ENCODE measurements around the gene AHI1. TPM values are rescaled to one million over a fixed set of nuclear protein-coding genes. Genes with fewer than 3 reads are reported as not detected.

Gene AHI1
- total and polyA plus RNA-seq, 2 of the 13 experiments (the other 11 are each of a cell fraction or from before 2014, with no cell fraction given), result 7.2 to 18.6 TPM

GRCh38 chr6:135438907-135439535 is 58.5 kb downstream of the AHI1 start:
- Histone ChIP-seq H3K27ac (ENCODE audit: extremely low read length, insufficient read depth, low read length) (no peak overlapping the region), H3K27me3 (ENCODE audit: control insufficient read depth in 1 of 2, insufficient read depth in 2 of 2, low read length in 2 of 2) (no peaks in the 10 kb centered on the region), H3K9me3 (ENCODE audit: low read length) (no peaks in the 10 kb centered on the region), H2AFZ (ENCODE audit: low read length) (no peak overlapping the region), H3K9ac (ENCODE audit: insufficient read depth, low read depth, low read length) (no peak overlapping the region), H3K4me3 (replicated peaks in 1 of 3; ENCODE audit: insufficient read depth in 1 of 3, low read depth in 2 of 3, low read length in 3 of 3) (no peak overlapping the region), H3K4me1 (ENCODE audit: insufficient read depth, low read length) (no peaks in the 10 kb centered on the region), H3K79me2 (ENCODE audit: insufficient read depth, low read length) (no peaks in the 10 kb centered on the region), H3K4me2 (ENCODE audit: low read depth, low read length) (no peak overlapping the region), H4K20me1 (ENCODE audit: insufficient read depth, low read length) (no peaks in the 10 kb centered on the region), H3K36me3 (replicated peaks in 1 of 2; ENCODE audit: control insufficient read depth in 1 of 2, insufficient read depth in 2 of 2, low read length in 2 of 2) (peaks cover 1 to 14% of the 10 kb centered on the region in 2 experiments; a peak in 3 of 5 replicates)
- FAIRE-seq (peak; percentile 23), DNase-seq (ENCODE audit: low spot score) (peak; percentile 30), ATAC-seq (peak; percentile 63)
- POLR2A ChIA-PET, result no interaction called here
- no TSS peak for BruUV-seq (replicated peaks)
- intact Hi-C loops (cut with micrococcal nuclease; ENCODE audit: unreplicated experiment) (loop anchor here (1.0 kb wide), 1 partner anchor 294 kb away; no protein-coding TSS in a partner anchor), in situ Hi-C loops (cut with HindIII; ENCODE audit: extremely low pct_ligation_motif_present, low pct_unique_long_range_greater_than_20kb) (no loop called here)
- CTCF ChIA-PET (ENCODE audit: low intra/inter-chr PET ratio, low total read pairs), result interaction anchor here (2.1 kb wide), 1 partner anchor 294 kb away, joined by 15 read pairs; no protein-coding TSS in a partner anchor
- WGBS (ENCODE audit: low lambda C conversion rate), result 83% methylated on average over 3 of the region's 3 CpGs
- TF ChIP-seq HOXA5 (CRISPR knock-in tag; IDR thresholded peaks at IDR 0.05), result no peak
- no peak for TF ChIP-seq ZNF816 (CRISPR knock-in tag; IDR thresholded peaks at IDR 0.05; ENCODE audit: borderline replicate concordance)
- TF ChIP-seq SATB2 (CRISPR knock-in tag; IDR thresholded peaks at IDR 0.05), result no peak
- TF ChIP-seq CBX1 (IDR thresholded peaks at IDR 0.05; ENCODE audit: low read depth), result no peak
- TF ChIP-seq ZNF350 (CRISPR knock-in tag; IDR thresholded peaks at IDR 0.05; ENCODE audit: borderline replicate concordance, low read depth), result no peak
- no peak for TF ChIP-seq FOXM1 (CRISPR knock-in tag; IDR thresholded peaks at IDR 0.05)
- TF ChIP-seq ESRRA (CRISPR knock-in tag; IDR thresholded peaks at IDR 0.05; ENCODE audit: low read depth), result no peak
- TF ChIP-seq RAD21 (CRISPR knock-in tag; IDR thresholded peaks at IDR 0.05), result peak; percentile 34; the same call in 1 of the 2 replicates
- no peak for TF ChIP-seq PRDM10 (CRISPR knock-in tag; IDR thresholded peaks at IDR 0.05; ENCODE audit: low read depth)
- TF ChIP-seq MTF2 (CRISPR knock-in tag; IDR thresholded peaks at IDR 0.05; ENCODE audit: borderline replicate concordance), result no peak
- TF ChIP-seq RFX3 (CRISPR knock-in tag; IDR thresholded peaks at IDR 0.05), result no peak
- peak; percentile 49 for TF ChIP-seq CTCF (CRISPR knock-in tag; IDR thresholded peaks at IDR 0.05)
- TF ChIP-seq ZNF552 (CRISPR knock-in tag; IDR thresholded peaks at IDR 0.05; ENCODE audit: borderline replicate concordance), result no peak
- no peak for TF ChIP-seq FOXK2 (IDR thresholded peaks at IDR 0.05)
- no peak for TF ChIP-seq SP1 (IDR thresholded peaks at IDR 0.05)
- no peak for TF ChIP-seq SP1 (CRISPR knock-in tag; IDR thresholded peaks at IDR 0.05)
